Epithelial cell of esophagus (primary cell): ENCODE data around the gene PLCB1.

Experiments
- DNase-seq: peaks from one replicate; pipeline ENCODE4 v3.0.0; 2010; ENCODE audit warnings: low read depth
- H3K4me3 ChIP-seq: 2 replicates; pipeline ENCODE4 v1.5.1; 2011; ENCODE audit warnings: mild to moderate bottlenecking, low read length, control low read depth
- TF ChIP-seq, protein P1 (sequence below): IDR thresholded peaks from 2 replicates; pipeline ENCODE4 v1.5.1; 2011; ENCODE audit warnings: low read depth, mild to moderate bottlenecking, low read length, control low read depth, inconsistent platforms; ENCODE audit not compliant: insufficient read depth; ENCODE audit errors: missing control alignments

The PLCB1 gene

DNA sequence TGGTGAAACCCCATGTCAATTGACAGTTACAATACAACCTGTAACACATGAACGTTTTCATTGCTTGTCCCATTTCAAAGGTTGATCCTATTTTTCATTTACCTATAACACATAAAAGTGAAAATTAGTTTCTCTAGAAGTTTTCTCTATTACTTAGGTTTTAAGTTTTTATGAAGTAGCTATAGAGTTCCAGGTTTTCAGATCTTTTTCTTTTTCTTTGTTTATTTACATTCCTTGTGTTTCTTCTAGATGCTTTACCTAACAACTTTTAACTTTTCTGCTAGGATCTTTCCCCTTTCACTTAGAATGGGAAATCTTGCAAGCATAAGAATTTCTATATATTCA lies 232.6 kb downstream of the PLCB1 start:
- TF ChIP-seq, protein P1, sequence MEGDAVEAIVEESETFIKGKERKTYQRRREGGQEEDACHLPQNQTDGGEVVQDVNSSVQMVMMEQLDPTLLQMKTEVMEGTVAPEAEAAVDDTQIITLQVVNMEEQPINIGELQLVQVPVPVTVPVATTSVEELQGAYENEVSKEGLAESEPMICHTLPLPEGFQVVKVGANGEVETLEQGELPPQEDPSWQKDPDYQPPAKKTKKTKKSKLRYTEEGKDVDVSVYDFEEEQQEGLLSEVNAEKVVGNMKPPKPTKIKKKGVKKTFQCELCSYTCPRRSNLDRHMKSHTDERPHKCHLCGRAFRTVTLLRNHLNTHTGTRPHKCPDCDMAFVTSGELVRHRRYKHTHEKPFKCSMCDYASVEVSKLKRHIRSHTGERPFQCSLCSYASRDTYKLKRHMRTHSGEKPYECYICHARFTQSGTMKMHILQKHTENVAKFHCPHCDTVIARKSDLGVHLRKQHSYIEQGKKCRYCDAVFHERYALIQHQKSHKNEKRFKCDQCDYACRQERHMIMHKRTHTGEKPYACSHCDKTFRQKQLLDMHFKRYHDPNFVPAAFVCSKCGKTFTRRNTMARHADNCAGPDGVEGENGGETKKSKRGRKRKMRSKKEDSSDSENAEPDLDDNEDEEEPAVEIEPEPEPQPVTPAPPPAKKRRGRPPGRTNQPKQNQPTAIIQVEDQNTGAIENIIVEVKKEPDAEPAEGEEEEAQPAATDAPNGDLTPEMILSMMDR = no peak
- DNase-seq = no peak
- no peak overlapping the region for H3K4me3 ChIP-seq

DNA sequence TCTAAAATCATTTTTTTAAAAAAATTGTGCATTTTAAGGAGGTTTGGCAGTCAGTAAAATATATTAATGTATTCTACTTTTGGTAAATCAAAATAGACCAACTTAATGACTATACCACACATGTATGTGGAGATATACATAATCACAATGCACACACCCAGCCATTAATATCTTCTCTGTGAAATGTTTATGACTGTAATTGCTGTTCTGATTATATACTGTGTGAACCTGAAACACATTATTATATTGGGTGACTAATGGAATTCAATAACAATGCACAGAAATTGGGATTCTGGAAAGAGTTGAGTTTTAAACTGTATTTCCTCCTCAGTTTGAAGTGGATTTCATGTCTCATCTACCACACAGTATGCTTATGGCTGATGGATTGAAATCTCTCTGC lies 233.6 kb downstream of the PLCB1 start:
- no peak for DNase-seq
- H3K4me3 ChIP-seq = no peak overlapping the region
- TF ChIP-seq, protein P1 = no peak

DNA sequence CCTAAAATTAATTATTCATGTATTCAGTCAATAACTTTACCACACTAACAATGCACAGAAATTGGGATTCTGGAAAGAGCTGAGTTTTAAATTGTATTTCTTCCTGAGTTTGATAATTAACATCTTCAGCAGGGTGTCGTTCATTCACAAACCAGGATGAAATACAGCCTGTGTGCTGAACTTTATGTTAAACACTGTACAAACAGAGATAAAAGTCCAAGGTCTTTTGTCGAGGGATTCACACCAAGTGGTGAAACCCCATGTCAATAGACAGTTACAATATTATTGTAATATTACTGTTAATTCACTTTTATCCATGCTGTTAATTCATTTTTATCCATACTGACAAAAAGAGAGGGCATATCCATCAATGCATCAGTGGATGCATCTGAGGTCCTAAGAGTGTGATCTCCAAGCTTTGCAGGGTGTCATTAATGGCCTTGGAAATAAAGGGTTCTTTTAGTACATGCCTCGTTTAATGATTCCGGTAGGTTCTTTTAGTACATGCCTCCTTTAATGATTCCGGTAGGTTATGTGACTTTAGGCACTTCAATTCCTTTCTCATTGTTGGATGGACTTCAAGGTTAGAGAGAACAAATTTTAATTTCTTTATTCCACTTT lies 234.3 kb downstream of the PLCB1 start:
- TF ChIP-seq, protein P1 = no peak
- H3K4me3 ChIP-seq = no peak overlapping the region
- no peak for DNase-seq

DNA sequence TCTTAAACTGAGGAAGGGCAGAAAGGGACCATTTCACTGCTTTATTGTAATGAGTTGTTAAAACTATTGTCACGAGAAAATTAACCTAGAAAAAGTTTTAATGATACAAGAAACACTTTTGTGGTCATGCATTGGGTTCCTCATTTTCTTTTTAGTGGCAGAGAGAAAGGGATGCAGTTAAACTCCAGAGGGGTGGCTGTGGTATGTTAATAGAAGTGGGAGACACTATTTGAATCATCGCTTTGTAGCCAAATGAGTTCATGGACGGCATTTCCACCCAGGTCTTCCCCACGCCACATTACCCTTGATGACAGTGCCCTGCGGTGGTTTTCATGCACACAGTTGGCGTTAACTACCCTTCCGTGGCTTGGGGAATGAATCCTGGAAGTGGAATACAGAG lies 235.6 kb downstream of the PLCB1 start:
- DNase-seq = no peak
- H3K4me3 ChIP-seq = no peak overlapping the region
- TF ChIP-seq, protein P1 = no peak

DNA sequence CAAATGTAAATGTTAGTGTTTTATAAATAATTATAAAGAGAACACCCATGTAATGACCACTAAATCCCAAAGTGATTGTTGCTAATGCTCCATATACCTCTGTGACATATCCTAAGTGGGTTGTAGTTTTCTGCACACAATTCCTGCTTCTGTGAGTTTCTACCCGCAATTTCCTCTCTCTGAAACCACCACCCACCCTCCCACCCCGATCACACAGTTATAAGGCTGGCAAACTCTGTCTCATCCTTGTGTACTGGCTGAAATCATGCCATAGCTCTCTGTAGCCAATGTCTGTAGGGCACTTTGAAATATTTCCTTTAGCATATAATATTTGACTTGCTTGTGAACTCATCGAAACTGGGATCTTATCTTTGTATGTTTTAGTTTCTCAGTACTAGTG lies 236.6 kb downstream of the PLCB1 start:
- TF ChIP-seq, protein P1 = no peak
- no peak overlapping the region for H3K4me3 ChIP-seq
- DNase-seq = no peak

DNA sequence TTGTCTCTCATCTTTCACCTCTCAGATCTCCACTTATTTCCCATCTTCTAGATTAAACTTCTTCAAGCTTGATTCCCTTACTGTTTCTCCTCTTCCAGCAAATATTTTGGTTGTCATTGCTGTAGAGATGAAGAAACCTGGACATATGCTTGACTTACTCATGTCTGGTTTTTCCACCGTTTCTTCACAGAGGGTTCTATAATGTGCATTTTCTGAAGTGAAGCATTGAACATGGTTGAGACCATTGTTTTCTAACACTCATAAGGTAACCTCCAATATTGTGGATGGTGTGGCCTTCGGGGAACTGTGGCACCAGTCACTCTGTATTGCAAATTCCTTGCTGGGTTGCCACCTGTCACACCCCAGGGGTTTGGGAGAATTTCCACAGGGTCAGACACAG lies 237.2 kb downstream of the PLCB1 start:
- TF ChIP-seq, protein P1 = no peak
- no peak overlapping the region for H3K4me3 ChIP-seq
- no peak for DNase-seq

DNA sequence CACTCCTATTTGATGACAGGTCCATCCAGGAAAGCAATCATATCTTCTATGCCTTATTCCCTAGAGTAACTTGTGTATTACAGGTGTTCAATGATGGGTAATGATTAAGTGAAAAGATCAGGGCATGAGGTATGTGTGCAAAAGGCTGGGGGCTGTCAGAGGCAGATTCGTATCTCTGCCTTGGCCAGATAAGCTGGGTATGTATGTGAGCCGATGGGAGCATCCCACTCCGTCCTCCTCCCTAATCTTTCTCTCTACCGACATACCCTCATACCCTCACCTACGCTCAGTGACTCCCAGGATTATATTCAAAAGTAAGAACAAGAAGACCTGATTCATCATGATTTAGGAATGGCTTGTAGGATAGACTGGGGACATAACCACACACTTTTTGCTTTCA lies 238.7 kb downstream of the PLCB1 start:
- H3K4me3 ChIP-seq = no peak overlapping the region
- TF ChIP-seq, protein P1 = no peak
- DNase-seq = no peak
